ENCODE data around the gene TOP3B. TPM values are rescaled to one million over a fixed set of nuclear protein-coding genes. Genes with fewer than 3 reads are reported as not detected.
"Not testable (repeated sequence)": the region's sequence is repeated elsewhere in the genome, so short reads cannot be mapped to it uniquely, and the experiment has no call there.

Gene TOP3B
- total RNA-seq, 4 donors from 2014 or later: 44.9 to 94.6 (median 65.4) TPM

DNA sequence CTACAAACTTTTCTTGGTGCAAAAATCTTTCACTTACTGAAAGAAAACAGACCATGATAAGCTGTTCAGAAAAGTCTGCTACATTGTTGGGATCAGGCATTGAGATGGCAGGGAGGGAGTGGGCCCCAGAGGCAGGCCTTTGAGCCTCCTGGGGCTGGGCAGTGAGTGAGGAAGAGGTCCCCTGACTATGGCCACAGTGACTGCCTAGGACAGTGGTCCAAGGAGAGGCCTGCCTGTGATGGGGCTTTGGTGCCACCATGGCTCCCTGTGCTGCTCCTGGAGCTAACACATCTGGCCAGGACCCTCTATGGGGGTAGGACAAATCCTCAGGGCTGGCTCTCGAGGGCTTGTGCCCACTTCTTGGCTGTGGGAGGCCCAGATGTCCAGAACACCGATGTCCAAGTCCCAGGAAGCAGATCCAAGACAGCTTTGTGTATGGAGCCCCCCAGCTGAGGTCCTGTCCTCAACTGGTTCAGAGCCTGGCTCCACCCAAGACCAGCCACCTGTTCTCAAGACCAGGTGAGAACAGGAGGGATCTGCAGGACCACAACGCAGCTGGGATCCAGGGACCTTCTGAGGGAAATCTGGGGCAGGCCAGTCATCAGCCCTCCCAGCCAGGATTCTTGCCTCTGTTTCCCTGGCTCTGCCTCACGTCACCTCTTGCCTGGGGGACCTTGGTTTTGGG is 66.8 kb downstream of the TOP3B start:
- in situ Hi-C loops (cut with MboI; ENCODE audit: low pct_ligation_motif_present in 1 of 4, low pct_unique_long_range_greater_than_20kb in 1 of 4, low sequenced_read_pairs in 3 of 4) (no loop called here), intact Hi-C loops (cut with DNase I; ENCODE audit: low total_unique reads) (no loop called here)
- H3K36me3 ChIP-seq: no peaks in the 10 kb centered on the region
- no peak for DNase-seq
- 84% methylated on average over 4 of the region's 4 CpGs; no CpG with 5 or more reads in 1 of the 2 donors for WGBS, 2 donors (ENCODE audit: low coverage in 1 of 2)
- H3K27me3 ChIP-seq: no peaks in the 10 kb centered on the region
- H3K4me1 ChIP-seq: no peaks in the 10 kb centered on the region
- H3K9me3 ChIP-seq: no peaks in the 10 kb centered on the region
- no peak overlapping the region for H3K27ac ChIP-seq
- TF ChIP-seq POLR2AphosphoS5 (IDR thresholded peaks at IDR 0.05) (no peak), POLR2A (IDR thresholded peaks at IDR 0.05) (no peak), CTCF (IDR thresholded peaks at IDR 0.05) (no peak), EP300 (IDR thresholded peaks at IDR 0.05; ENCODE audit: low read depth) (no peak)
- no peak overlapping the region for H3K4me3 ChIP-seq

DNA sequence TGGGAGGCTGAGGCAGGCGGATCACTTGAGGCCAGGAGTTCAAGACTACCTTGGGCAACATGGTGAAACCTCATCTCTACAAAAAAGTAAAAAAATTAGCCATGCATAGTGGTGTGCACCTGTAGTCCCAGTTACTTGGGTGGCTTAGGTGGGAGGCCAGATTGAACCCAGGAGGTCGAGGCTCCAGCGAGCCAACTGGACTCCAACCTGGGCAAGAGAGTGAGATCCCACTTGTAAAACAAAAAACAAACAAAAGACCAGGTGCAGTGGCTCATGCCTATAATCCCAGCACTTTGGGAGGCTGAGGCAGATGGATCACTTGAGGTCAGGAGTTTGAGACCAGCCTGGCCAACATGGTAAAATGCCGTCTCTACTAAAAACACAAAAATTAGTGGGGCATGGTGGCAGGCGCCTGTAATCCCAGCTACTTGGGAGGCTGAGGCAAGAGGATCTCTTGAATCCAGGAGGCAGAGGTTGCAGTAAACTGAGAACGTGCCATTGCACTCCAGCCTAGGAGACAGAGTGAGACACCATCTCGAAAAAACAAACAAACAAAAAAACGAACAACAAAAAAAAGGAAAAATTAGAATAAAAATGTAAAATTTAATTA is 68.4 kb downstream of the TOP3B start:
- H3K9me3 ChIP-seq; H3K27me3 ChIP-seq; H3K36me3 ChIP-seq; intact Hi-C loops (cut with DNase I; ENCODE audit: low total_unique reads); in situ Hi-C loops (cut with MboI; ENCODE audit: low pct_ligation_motif_present in 1 of 4, low pct_unique_long_range_greater_than_20kb in 1 of 4, low sequenced_read_pairs in 3 of 4); H3K27ac ChIP-seq; H3K4me3 ChIP-seq; DNase-seq; H3K4me1 ChIP-seq: not testable (repeated sequence)
- 71 to 92% methylated on average over 5 to 8 of the region's 8 CpGs for WGBS, 2 donors (ENCODE audit: low coverage in 1 of 2)

DNA sequence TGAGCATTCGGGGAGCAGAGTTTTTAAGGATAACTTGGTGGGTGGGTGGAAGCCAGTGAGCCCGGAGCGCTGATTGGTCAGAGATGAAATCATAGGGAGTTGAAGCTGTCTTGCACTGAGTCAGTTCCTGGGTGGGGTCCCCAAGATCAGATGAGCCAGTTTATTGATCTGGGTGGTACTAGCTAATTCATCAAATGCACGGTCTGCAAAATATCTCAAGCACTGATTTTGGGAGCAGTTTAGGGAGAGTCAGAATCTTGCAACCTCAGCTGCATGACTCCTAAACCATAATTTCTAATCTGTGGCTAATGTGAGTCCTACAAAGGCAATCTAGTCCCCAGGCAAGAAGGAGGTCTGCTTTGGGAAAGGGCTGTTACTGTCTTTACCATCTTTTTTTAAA is 72.2 kb downstream of the TOP3B start:
- DNase-seq; H3K27me3 ChIP-seq; in situ Hi-C loops (cut with MboI; ENCODE audit: low pct_ligation_motif_present in 1 of 4, low pct_unique_long_range_greater_than_20kb in 1 of 4, low sequenced_read_pairs in 3 of 4); H3K4me3 ChIP-seq; H3K4me1 ChIP-seq; H3K9me3 ChIP-seq; H3K27ac ChIP-seq; H3K36me3 ChIP-seq; intact Hi-C loops (cut with DNase I; ENCODE audit: low total_unique reads): not testable (repeated sequence)
- 85% methylated on average over 4 of the region's 4 CpGs; no CpG with 5 or more reads in 1 of the 2 donors for WGBS, 2 donors (ENCODE audit: low coverage in 1 of 2)

DNA sequence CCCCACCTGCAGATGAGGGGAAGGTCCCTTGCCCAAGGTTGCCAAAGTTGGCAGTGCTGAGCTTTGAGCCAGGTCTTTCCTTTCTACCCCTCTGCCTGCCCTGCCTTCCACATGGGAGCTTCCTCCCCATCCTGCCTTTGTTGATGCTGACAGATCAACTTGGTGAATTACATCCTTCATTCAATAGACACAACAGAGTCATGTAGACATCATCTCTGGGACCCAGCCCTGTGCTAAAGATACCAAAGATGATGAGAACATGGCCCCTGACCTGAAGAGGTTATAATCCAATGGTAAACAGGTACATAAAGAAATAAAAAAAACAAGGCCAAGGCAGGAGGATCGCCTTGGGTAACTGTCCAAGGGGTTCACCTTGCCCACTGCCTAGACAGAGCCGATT is 72.7 kb downstream of the TOP3B start:
- TF ChIP-seq POLR2A (IDR thresholded peaks at IDR 0.05) (no peak), EP300 (IDR thresholded peaks at IDR 0.05; ENCODE audit: low read depth) (no peak), POLR2AphosphoS5 (IDR thresholded peaks at IDR 0.05) (no peak), CTCF (IDR thresholded peaks at IDR 0.05) (no peak)
- Histone ChIP-seq H3K4me1 (no peaks in the 10 kb centered on the region), H3K9me3 (no peaks in the 10 kb centered on the region), H3K4me3 (no peak overlapping the region), H3K27ac (no peak overlapping the region), H3K27me3 (no peaks in the 10 kb centered on the region), H3K36me3 (no peaks in the 10 kb centered on the region)
- WGBS, 2 donors (ENCODE audit: low coverage in 1 of 2): 88 to 89% methylated on average over 2 of the region's 2 CpGs
- in situ Hi-C loops (cut with MboI; ENCODE audit: low pct_ligation_motif_present in 1 of 4, low pct_unique_long_range_greater_than_20kb in 1 of 4, low sequenced_read_pairs in 3 of 4) (no loop called here), intact Hi-C loops (cut with DNase I; ENCODE audit: low total_unique reads) (no loop called here)
- no peak for DNase-seq

DNA sequence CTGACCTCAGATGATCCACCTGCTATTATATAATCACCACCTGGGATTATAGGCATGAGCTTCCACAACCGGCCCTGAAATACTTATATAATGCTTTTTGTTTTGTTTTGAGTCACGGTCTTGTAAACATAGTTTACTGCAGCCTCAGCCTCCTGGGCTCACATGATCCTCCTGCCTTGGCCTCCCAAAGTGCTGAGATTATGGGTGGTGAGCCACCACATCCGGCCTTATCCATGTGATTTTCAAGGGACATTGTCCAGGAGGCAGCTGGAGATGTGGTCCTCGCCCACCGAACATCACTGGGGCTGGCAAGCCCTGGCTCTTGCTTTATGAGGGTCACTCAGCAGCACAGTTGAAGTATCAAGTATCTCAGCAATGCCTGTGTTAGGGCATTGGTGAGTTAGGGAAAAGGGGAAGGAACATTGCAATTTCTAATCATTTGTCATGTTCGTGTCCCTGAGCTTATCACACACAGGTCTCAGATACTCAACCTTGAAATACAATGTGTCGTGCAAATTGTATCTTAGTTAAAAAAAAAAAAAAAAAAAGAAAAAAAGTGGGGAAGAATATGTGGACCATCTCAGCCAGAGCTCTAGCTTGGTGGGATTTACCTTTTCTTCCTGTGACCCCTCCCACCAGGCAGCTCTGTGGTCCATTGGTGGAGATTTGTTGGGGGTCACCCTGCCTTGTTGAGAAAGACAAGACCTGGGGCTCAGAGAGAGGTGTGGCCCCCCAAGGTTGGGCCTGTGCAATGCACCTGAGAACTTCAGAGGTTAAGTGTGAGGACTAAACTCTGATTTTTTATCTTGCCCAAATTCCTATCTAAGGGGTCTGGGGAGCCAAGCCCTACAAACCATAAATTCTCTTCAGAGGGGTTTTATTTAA is 74.7 kb downstream of the TOP3B start:
- intact Hi-C loops (cut with DNase I; ENCODE audit: low total_unique reads) (no loop called here), in situ Hi-C loops (cut with MboI; ENCODE audit: low pct_ligation_motif_present in 1 of 4, low pct_unique_long_range_greater_than_20kb in 1 of 4, low sequenced_read_pairs in 3 of 4) (no loop called here)
- Histone ChIP-seq H3K27ac (no peak overlapping the region), H3K4me1 (no peaks in the 10 kb centered on the region), H3K27me3 (no peaks in the 10 kb centered on the region), H3K9me3 (no peaks in the 10 kb centered on the region), H3K36me3 (no peaks in the 10 kb centered on the region), H3K4me3 (no peak overlapping the region)
- WGBS, 2 donors (ENCODE audit: low coverage in 1 of 2): 78 to 89% methylated on average over 5 to 7 of the region's 7 CpGs
- TF ChIP-seq POLR2A (IDR thresholded peaks at IDR 0.05) (no peak), POLR2AphosphoS5 (IDR thresholded peaks at IDR 0.05) (no peak), EP300 (IDR thresholded peaks at IDR 0.05; ENCODE audit: low read depth) (no peak), CTCF (IDR thresholded peaks at IDR 0.05) (no peak)
- no peak for DNase-seq

All from transverse colon (tissue), 4 donors.